ENCODE results near the gene WDFY4.

WDFY4 gene

DNA sequence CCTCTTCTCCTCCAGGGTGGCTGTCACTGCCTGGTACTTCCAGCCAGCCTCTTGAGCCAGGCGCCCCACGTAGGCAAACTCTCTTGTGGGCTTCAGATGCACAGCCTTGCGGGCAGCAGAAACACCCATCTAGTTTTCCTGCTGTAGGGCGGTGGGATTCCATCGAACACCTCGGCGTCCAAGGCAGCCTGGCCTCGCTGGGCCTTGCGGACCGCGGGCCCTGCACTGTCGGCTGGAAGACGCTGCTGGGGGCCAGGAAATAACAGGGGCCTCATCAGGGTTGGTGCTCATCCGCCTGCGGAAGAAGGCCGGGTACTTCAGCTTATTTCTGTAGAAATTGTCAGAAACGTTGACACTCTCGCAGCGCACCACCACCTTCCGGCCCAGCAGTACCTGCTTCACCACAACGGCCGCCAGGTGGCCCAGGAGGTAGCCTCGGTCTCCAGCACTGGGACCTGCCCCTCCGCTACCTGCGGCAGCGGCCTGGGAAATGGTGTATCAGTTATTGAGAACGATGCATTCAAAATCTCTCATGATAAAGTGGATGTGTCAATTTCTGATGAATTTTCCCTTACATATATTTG lies 61.1 kb downstream of the WDFY4 start:
- DNase-seq (ENCODE audit: low read depth in 2 of 2), result no peak

- no peak for DNase-seq (ENCODE audit: low read depth in 2 of 2)
Observed at GRCh38 chr10:48748573-48748972, 63.9 kb downstream of the WDFY4 start.

- DNase-seq (ENCODE audit: low read depth in 2 of 2), result no peak
Observed at GRCh38 chr10:48749254-48749787, 64.6 kb downstream of the WDFY4 start.

DNA sequence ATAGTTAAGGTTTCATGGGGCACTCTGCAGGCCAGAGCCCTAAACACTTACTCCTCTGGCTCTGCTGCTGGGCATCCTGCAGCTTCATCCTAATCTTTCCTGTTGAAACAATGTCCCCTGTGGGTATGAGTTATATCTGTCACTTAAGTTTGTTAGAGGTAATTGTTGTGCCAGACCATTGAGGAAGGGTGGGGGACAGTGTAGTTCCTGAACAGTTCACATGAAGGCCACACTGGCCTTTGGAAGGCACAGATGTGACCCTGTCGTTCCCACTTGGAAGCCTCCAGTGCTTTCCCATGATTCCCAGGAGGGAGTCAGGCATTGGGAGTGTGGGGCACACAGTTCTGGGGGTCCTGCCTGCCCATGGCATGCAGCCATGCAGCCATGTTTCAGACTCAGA lies 65.3 kb downstream of the WDFY4 start:
- DNase-seq (ENCODE audit: low read depth in 2 of 2), result no peak

GRCh38 chr10:48750991-48751390 lies 66.3 kb downstream of the WDFY4 start:
- no peak for DNase-seq (ENCODE audit: low read depth in 2 of 2)

- DNase-seq (ENCODE audit: low read depth in 2 of 2), result no peak
Observed at GRCh38 chr10:48751730-48752129, 67.1 kb downstream of the WDFY4 start.

- DNase-seq (ENCODE audit: low read depth in 2 of 2), result no peak
Observed at GRCh38 chr10:48758411-48758810, 73.7 kb downstream of the WDFY4 start.

GRCh38 chr10:48759113-48759901 lies 74.6 kb downstream of the WDFY4 start:
- DNase-seq (ENCODE audit: low read depth in 2 of 2), result no peak

GRCh38 chr10:48760983-48761382 lies 76.3 kb downstream of the WDFY4 start:
- no peak for DNase-seq (ENCODE audit: low read depth in 2 of 2)

DNA sequence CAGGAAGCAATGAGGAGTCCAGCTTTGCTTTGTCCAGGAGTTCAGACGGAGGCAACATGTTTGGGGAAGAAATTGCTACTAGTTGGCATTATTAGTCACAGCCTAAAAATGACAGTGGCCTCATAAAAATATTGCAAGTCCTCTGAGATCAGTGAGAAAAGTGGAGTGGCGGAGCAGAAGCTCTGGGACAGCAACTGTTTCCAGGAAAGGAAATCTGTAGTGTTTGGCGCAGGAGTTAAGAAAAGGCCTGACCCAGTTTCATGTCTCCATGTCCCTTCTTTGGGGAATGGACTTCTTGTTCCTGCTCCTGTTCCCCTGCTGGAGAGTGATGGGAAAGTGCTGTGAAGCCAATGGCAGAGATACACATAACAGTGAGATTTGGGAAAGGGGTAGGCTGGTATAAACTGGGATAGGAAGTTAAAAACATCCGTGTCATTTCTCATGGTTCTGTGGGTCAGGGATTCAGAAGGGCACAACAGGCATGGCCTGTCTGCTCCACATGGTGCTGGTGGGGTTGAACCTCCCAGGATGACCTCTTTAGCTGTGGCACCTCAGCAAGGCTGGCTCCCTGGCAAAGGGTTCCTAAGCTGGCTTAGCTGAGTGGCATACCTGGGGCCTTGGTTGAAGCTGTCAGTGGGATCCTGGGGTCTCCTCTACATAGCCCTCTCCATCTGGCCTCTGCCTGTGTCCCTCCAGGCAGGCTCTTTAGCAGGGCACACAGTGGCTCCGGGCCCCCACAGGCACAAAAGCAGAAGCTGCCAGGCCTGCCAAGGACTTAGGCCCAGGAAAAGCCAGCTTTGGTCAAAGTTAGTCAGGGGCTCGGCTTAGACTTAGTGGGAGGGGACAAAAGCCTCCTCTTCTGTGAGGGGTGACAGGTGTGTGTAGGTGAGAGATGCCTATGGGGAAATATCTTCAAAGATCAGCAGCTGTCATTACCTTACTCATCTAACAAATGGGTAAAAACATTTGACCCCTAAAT lies 77.7 kb downstream of the WDFY4 start:
- no peak for DNase-seq (ENCODE audit: low read depth in 2 of 2)

GRCh38 chr10:48763403-48763965 lies 78.8 kb downstream of the WDFY4 start:
- no peak for DNase-seq (ENCODE audit: low read depth in 2 of 2)

GRCh38 chr10:48764486-48764885 lies 79.8 kb downstream of the WDFY4 start:
- DNase-seq (ENCODE audit: low read depth in 2 of 2), result no peak

GRCh38 chr10:48765039-48765438 lies 80.4 kb downstream of the WDFY4 start:
- no peak for DNase-seq (ENCODE audit: low read depth in 2 of 2)

DNA sequence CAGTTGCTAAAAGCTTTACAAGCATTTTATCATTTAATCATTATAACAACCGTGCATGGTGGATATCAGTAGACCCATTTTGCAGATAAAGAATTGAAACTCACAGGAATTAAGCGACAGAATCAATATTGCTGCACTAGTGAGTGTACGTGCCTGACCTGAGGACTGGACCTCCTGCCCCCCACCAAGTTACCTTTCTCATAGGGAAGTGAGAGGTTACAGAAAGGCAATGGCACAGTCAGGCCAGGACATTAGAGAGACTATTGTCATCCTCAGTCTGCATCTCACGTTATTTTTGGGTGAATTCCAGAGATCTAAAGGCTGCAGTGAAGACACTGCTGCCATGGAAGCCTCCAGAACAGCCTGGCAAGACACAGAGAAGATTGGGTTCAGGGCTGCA lies 80.9 kb downstream of the WDFY4 start:
- no peak for DNase-seq (ENCODE audit: low read depth in 2 of 2)

GRCh38 chr10:48767373-48768143 lies 82.9 kb downstream of the WDFY4 start:
- DNase-seq (ENCODE audit: low read depth in 2 of 2), result no peak

GRCh38 chr10:48768144-48768766 lies 83.6 kb downstream of the WDFY4 start:
- DNase-seq (ENCODE audit: low read depth in 2 of 2), result no peak

- DNase-seq (ENCODE audit: low read depth in 2 of 2), result no peak
Observed at GRCh38 chr10:48768926-48769325, 84.3 kb downstream of the WDFY4 start.

GRCh38 chr10:48769706-48770435 lies 85.2 kb downstream of the WDFY4 start:
- DNase-seq (ENCODE audit: low read depth in 2 of 2), result no peak

- DNase-seq (ENCODE audit: low read depth in 2 of 2), result no peak
Observed at GRCh38 chr10:48770561-48771089, 86.0 kb downstream of the WDFY4 start.

GRCh38 chr10:48771234-48771633 lies 86.6 kb downstream of the WDFY4 start:
- DNase-seq (ENCODE audit: low read depth in 2 of 2), result no peak

Measured in stimulated activated CD8-positive, alpha-beta memory T cell treated with anti-CD3 and anti-CD28 coated beads, Interleukin-2, amount 100 ng/mL, for 1 hour (primary cell).